ENCODE measurements around the gene DPPA2. TPM values are rescaled to one million over a fixed set of nuclear protein-coding genes. Genes with fewer than 3 reads are reported as not detected.

The DPPA2 gene
- total and polyA plus RNA-seq, 5 donors, result not detected

- no peak for DNase-seq
- intact Hi-C loops (cut with DNase I), result no loop called here
- Histone ChIP-seq H3K4me3 (ENCODE audit: low read length) (no peak overlapping the region), H3K4me1 (ENCODE audit: control insufficient read depth, insufficient read depth, low read length) (no peaks in the 10 kb centered on the region), H3K9me3 (ENCODE audit: control insufficient read depth, low read length) (no peaks in the 10 kb centered on the region), H3K27me3 (ENCODE audit: control insufficient read depth, insufficient read depth) (no peaks in the 10 kb centered on the region), H3K27ac (ENCODE audit: low read length) (no peak overlapping the region)
- 39% methylated on average over 2 of the region's 2 CpGs for WGBS
- peak in 1 of 2 donors; percentile 41 for ATAC-seq
Measured at GRCh38 chr3:109257269-109257668, 59.0 kb downstream of the DPPA2 start.

- DNase-seq (no peak), ATAC-seq (no peak)
- 58% methylated on average over 5 of the region's 5 CpGs for whole genome bisulfite sequencing
- intact Hi-C loops (cut with DNase I), result no loop called here
- H3K9me3 ChIP-seq (ENCODE audit: control insufficient read depth, low read length), result no peaks in the 10 kb centered on the region
- H3K4me3 ChIP-seq (ENCODE audit: low read length), result no peak overlapping the region
- H3K4me1 ChIP-seq (ENCODE audit: control insufficient read depth, insufficient read depth, low read length), result no peaks in the 10 kb centered on the region
- H3K27ac ChIP-seq (ENCODE audit: low read length), result no peak overlapping the region
- no peaks in the 10 kb centered on the region for H3K27me3 ChIP-seq (ENCODE audit: control insufficient read depth, insufficient read depth)
Measured at GRCh38 chr3:109254770-109255169, 61.5 kb downstream of the DPPA2 start.

- no peak overlapping the region for H3K27ac ChIP-seq (ENCODE audit: low read length)
- no peaks in the 10 kb centered on the region for H3K27me3 ChIP-seq (ENCODE audit: control insufficient read depth, insufficient read depth)
- 81% methylated on average over 3 of the region's 3 CpGs for WGBS
- no peaks in the 10 kb centered on the region for H3K9me3 ChIP-seq (ENCODE audit: control insufficient read depth, low read length)
- no peak for ATAC-seq
- H3K4me1 ChIP-seq (ENCODE audit: control insufficient read depth, insufficient read depth, low read length), result no peaks in the 10 kb centered on the region
- intact Hi-C loops (cut with DNase I), result no loop called here
- no peak overlapping the region for H3K4me3 ChIP-seq (ENCODE audit: low read length)
- DNase-seq, result no peak
Measured at GRCh38 chr3:109252641-109253040, 63.7 kb downstream of the DPPA2 start.

Other genes with a start within 250 kb of the DPPA2 start
- gene MORC1, start 198.4 kb downstream of the DPPA2 start, total RNA-seq, result not detected
- gene MORC1, start 198.4 kb downstream of the DPPA2 start, polyA plus RNA-seq, result not detected
- not detected for gene C3orf85, start 179.8 kb downstream of the DPPA2 start, total RNA-seq
- not detected for gene C3orf85, start 179.8 kb downstream of the DPPA2 start, polyA plus RNA-seq
- gene DPPA4, start 21.0 kb upstream of the DPPA2 start, total RNA-seq, result under 1 TPM in 1 of 4 donors, not detected in 3; 0.67 TPM
- not detected for gene DPPA4, start 21.0 kb upstream of the DPPA2 start, polyA plus RNA-seq